Immature natural killer cell (primary cell): ENCODE data around the gene TMEM53. TPM values are rescaled to one million over a fixed set of nuclear protein-coding genes. Genes with fewer than 3 reads are reported as not detected.

ENCODE experiments used
- DNase-seq, 3 donors: peaks; one replicate each; pipeline ENCODE4 v3.0.0; 2022; ENCODE audit warnings: mixed read lengths in 1 of 3
- H3K27ac Mint-ChIP-seq, 6 donors: one replicate each; pipeline ENCODE4 v1.8.0; 2020; ENCODE audit warnings: mixed read lengths in 6 of 6, mild to moderate bottlenecking in 5 of 6, inconsistent platforms in 4 of 6, moderate library complexity in 3 of 6
- H3K27me3 Mint-ChIP-seq, 3 donors: one replicate each; pipeline ENCODE4 v1.8.0; 2020 to 2021; ENCODE audit warnings: low read depth in 3 of 3, mild to moderate bottlenecking in 3 of 3, mixed read lengths in 3 of 3, moderate library complexity in 3 of 3, inconsistent platforms in 1 of 3
- H3K36me3 Mint-ChIP-seq, 3 donors: one replicate each; pipeline ENCODE4 v1.8.0; 2020; ENCODE audit warnings: mixed read lengths in 3 of 3, inconsistent platforms in 2 of 3, mild to moderate bottlenecking in 2 of 3
- H3K4me1 Mint-ChIP-seq, 2 donors: one replicate each; pipeline ENCODE4 v1.8.0; 2020; ENCODE audit warnings: inconsistent platforms in 2 of 2, mild to moderate bottlenecking in 2 of 2, mixed read lengths in 2 of 2, moderate library complexity in 1 of 2
- H3K4me3 Mint-ChIP-seq, 5 donors: one replicate each; pipeline ENCODE4 v1.8.0; 2020; ENCODE audit warnings: mild to moderate bottlenecking in 5 of 5, mixed read lengths in 5 of 5, inconsistent platforms in 3 of 5, moderate library complexity in 3 of 5
- H3K9me3 Mint-ChIP-seq, 6 donors: one replicate each; pipeline ENCODE4 v1.8.0; 2020; ENCODE audit warnings: mild to moderate bottlenecking in 6 of 6, mixed read lengths in 6 of 6, inconsistent platforms in 4 of 6, moderate library complexity in 3 of 6
- polyA plus RNA-seq, 3 donors: library from polyadenylated mRNA; unstranded; fragments of 300-500 nt; fragmentation: Illumina TruSeq; gene quantifications; one replicate each; pipeline ENCODE4 v1.2.3, GENCODE V29; 2021

The TMEM53 gene
- polyA plus RNA-seq, 3 donors from 2014 or later: 4.2 to 8.8 (median 8.7) TPM

- Mint-ChIP-seq H3K9me3 (no peaks in the 10 kb centered on the region), H3K4me3 (no peak overlapping the region), H3K27ac (no peak overlapping the region), H3K4me1 (no peaks in the 10 kb centered on the region), H3K36me3 (no peaks in the 10 kb centered on the region), H3K27me3 (peaks cover 0 to 3% (median 1%) of the 10 kb centered on the region in 3 donors)
- no peak for DNase-seq
Measured at GRCh38 chr1:44616284-44616990, 57.8 kb downstream of the TMEM53 start.

DNA sequence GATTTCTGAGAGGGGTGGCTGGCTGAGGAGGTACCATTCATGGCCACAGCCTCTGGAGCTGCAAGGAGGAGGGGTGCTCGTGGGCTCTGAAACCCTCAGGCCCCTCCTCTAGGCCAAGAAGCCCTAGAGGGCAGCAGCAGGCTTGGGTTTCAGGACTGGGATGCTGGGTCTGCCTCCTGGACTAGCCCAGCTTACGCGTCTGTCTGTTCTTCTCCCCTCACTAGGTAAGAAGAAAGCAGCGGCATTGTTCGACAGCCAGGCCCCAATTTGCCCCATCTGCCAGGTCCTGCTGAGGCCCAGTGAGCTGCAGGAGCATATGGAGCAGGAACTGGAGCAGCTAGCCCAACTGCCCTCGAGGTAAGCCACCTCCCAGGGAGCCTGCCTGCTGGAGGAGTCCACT lies 60.3 kb downstream of the TMEM53 start:
- H3K4me1 Mint-ChIP-seq: no peaks in the 10 kb centered on the region

DNA sequence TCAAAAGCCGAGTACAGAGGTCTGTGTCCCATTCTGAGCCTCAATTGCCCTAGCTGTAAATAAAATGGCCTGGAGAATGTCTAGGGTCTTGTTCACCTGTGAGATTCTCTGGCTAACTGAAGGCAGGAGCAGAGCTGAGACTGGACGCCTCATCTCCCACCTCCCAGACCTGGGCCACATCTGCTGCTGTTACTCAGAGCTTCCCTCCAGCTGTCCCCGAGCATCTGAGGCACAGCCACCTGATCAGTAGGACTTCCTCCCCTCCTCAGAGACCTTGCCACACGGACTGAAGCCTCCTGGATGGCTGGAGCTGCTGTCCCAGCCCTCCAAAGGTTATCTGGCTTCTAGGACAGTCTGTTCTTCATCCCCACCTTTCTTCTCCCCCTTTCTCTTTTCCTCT lies 62.4 kb downstream of the TMEM53 start:
- Mint-ChIP-seq H3K9me3 (no peaks in the 10 kb centered on the region), H3K27ac (no peak overlapping the region), H3K36me3 (no peaks in the 10 kb centered on the region), H3K27me3 (peaks cover 0 to 7% (median 2%) of the 10 kb centered on the region in 3 donors), H3K4me1 (no peaks in the 10 kb centered on the region), H3K4me3 (no peak overlapping the region)
- no peak for DNase-seq

More for the DNA sequence above, 60.3 kb downstream of the TMEM53 start:
- H3K36me3 Mint-ChIP-seq: no peaks in the 10 kb centered on the region
- no peak for DNase-seq
- no peak overlapping the region for H3K27ac Mint-ChIP-seq
- H3K4me3 Mint-ChIP-seq: no peak overlapping the region
- H3K9me3 Mint-ChIP-seq: no peaks in the 10 kb centered on the region
- peaks cover 0 to 5% (median 1%) of the 10 kb centered on the region in 3 donors for H3K27me3 Mint-ChIP-seq

- no peaks in the 10 kb centered on the region for H3K4me1 Mint-ChIP-seq
- H3K27me3 Mint-ChIP-seq: peaks cover 0 to 4% (median 2%) of the 10 kb centered on the region in 3 donors
- no peak for DNase-seq
- H3K4me3 Mint-ChIP-seq: no peak overlapping the region
- H3K9me3 Mint-ChIP-seq: no peaks in the 10 kb centered on the region
- no peaks in the 10 kb centered on the region for H3K36me3 Mint-ChIP-seq
- no peak overlapping the region for H3K27ac Mint-ChIP-seq
Measured at GRCh38 chr1:44611419-44611818, 62.9 kb downstream of the TMEM53 start.

DNA sequence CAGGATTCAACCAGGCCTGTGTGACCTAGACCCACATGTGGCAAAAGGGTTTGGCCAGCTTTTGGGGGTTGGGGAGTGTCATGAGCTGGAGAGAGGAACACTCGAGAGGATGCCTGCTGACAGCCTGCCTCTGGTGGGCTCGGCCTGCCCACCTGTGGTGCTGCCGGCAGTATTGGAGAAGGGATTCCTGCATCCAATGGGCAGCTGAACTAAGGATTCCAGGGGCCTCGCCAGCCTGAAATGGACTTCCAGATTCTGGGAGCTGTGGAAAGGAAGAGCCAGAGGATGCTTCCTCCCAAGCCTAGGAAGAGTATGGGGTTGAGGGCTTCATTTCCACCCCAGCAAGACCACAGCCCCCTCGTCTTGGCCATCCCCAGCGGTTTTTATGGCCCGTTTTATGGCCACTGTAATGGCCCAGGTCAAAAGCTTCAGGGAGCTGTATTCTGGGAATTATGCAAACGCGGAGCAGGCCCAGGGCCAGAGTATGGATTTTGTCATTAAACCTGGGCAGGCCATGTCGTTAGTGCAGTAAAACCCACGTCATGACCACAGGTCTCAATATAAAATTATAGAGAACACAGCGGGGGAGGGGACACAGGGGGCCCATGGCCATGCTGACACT lies 63.6 kb downstream of the TMEM53 start:
- H3K4me1 Mint-ChIP-seq: no peaks in the 10 kb centered on the region
- no peaks in the 10 kb centered on the region for H3K9me3 Mint-ChIP-seq
- no peak for DNase-seq
- no peak overlapping the region for H3K27ac Mint-ChIP-seq
- no peaks in the 10 kb centered on the region for H3K36me3 Mint-ChIP-seq
- no peak overlapping the region for H3K4me3 Mint-ChIP-seq
- H3K27me3 Mint-ChIP-seq: peaks cover 0 to 4% (median 2%) of the 10 kb centered on the region in 3 donors

DNA sequence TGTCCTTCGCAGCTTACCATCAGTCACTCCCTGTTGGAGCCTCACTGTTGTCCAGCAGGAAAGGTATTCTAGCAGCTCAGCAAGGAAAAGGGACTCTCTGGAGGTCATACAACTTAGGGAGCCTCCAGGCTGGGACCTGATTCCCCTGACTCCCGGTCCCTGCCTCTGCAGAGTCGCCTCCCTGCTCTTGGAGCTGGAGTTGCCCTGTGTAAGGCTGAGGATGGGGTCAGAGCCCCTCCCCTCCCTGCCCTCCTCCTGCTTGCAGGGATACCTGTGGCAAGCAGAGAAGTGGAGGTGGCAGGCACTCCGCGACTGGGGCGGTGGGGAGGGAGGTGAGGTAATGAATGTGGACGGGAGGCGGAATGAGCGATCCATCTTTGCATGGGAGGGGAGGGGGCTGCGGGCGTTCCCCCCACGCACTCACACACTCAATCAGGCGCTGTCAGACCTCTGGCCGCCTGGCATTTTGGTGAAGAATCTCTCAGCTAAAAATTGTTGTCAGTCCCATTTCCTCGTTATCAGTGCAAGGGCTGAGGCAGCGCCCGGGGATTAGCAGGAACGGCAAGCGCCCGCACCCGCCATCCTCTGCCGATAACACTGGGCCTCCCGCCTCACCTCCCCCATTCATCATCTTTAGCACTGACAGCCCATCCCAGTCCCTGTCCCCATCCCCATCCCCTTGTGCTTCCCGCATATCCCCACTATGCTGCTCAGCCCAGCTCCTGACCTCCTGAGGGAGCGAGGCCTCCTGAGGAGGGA lies 64.3 kb downstream of the TMEM53 start:
- H3K4me3 Mint-ChIP-seq: no peak overlapping the region
- DNase-seq: no peak
- no peak overlapping the region for H3K27ac Mint-ChIP-seq
- H3K27me3 Mint-ChIP-seq: peaks cover 0 to 4% (median 2%) of the 10 kb centered on the region in 3 donors
- no peaks in the 10 kb centered on the region for H3K4me1 Mint-ChIP-seq
- H3K9me3 Mint-ChIP-seq: no peaks in the 10 kb centered on the region
- no peaks in the 10 kb centered on the region for H3K36me3 Mint-ChIP-seq

- H3K36me3 Mint-ChIP-seq: no peaks in the 10 kb centered on the region
- DNase-seq: peak in 1 of 3 donors; percentile 11
- H3K4me3 Mint-ChIP-seq: no peak overlapping the region
- H3K27ac Mint-ChIP-seq: no peak overlapping the region
- H3K27me3 Mint-ChIP-seq: peaks cover 0 to 4% (median 2%) of the 10 kb centered on the region in 3 donors
- no peaks in the 10 kb centered on the region for H3K4me1 Mint-ChIP-seq
- H3K9me3 Mint-ChIP-seq: no peaks in the 10 kb centered on the region
Measured at GRCh38 chr1:44609412-44609767, 64.9 kb downstream of the TMEM53 start.

DNA sequence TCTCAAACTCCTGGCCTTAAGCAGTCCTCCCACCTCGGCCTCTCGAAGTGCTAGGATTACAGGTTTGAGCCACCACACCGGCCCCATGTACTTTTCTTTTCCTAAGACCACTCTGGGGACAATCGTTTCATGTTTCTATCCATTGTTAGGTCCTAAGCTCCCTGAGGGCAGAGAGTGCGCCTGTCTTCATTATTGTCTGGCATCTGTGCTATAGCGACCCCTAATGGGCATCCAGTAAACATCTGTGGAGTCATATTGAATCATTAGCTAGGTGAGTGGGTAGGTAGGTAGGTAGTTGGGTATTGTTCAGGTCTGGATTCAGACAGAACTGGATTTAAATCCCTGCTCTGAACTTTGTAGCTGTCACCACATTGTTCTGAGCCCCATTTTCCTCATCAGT lies 66.1 kb downstream of the TMEM53 start:
- H3K27ac Mint-ChIP-seq: no peak overlapping the region
- H3K4me3 Mint-ChIP-seq: no peak overlapping the region
- H3K4me1 Mint-ChIP-seq: no peaks in the 10 kb centered on the region
- no peak for DNase-seq
- peaks cover 0 to 4% (median 2%) of the 10 kb centered on the region in 3 donors for H3K27me3 Mint-ChIP-seq
- H3K36me3 Mint-ChIP-seq: no peaks in the 10 kb centered on the region
- no peaks in the 10 kb centered on the region for H3K9me3 Mint-ChIP-seq

DNA sequence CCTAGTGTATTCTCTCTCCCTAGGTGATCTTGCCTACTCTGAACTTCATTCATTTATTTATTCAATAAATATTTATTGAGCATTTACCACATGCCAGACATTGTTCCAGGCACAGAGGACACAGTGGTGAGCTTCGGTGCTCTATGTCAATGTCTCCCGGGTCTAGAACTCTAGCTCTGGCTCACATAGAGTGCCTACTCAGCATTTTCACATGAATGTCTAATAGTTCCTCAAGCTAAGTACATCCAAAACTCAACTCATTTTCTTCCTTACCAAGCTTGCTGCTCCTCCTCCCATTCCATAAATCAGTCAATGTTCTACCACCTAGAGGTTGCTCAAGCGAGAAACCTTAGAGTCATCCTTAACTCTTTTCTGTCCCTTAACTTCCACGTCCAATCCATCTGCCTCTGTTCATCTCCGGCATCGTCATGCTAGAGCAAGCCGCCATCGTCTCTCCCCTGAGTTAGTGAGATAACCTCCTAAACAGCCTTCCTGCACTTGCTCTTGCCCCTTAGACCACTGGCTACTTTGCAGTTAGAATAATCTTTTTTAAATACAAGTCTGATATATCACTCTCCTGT lies 67.5 kb downstream of the TMEM53 start:
- no peak for DNase-seq
- Mint-ChIP-seq H3K27me3 (peaks cover 0 to 4% (median 2%) of the 10 kb centered on the region in 3 donors), H3K36me3 (no peaks in the 10 kb centered on the region), H3K4me3 (no peak overlapping the region), H3K27ac (no peak overlapping the region), H3K4me1 (no peaks in the 10 kb centered on the region), H3K9me3 (no peaks in the 10 kb centered on the region)

GRCh38 chr1:44605914-44606615 lies 68.2 kb downstream of the TMEM53 start:
- DNase-seq: no peak
- Mint-ChIP-seq H3K4me1 (no peaks in the 10 kb centered on the region), H3K27ac (no peak overlapping the region), H3K27me3 (peaks cover 0 to 4% (median 2%) of the 10 kb centered on the region in 3 donors), H3K36me3 (no peaks in the 10 kb centered on the region), H3K9me3 (no peaks in the 10 kb centered on the region), H3K4me3 (no peak overlapping the region)

GRCh38 chr1:44604157-44604955 lies 69.9 kb downstream of the TMEM53 start:
- Mint-ChIP-seq H3K36me3 (no peaks in the 10 kb centered on the region), H3K9me3 (no peaks in the 10 kb centered on the region), H3K4me1 (no peaks in the 10 kb centered on the region), H3K27ac (no peak overlapping the region), H3K4me3 (no peak overlapping the region), H3K27me3 (peaks cover 0 to 4% (median 2%) of the 10 kb centered on the region in 3 donors)
- no peak for DNase-seq

DNA sequence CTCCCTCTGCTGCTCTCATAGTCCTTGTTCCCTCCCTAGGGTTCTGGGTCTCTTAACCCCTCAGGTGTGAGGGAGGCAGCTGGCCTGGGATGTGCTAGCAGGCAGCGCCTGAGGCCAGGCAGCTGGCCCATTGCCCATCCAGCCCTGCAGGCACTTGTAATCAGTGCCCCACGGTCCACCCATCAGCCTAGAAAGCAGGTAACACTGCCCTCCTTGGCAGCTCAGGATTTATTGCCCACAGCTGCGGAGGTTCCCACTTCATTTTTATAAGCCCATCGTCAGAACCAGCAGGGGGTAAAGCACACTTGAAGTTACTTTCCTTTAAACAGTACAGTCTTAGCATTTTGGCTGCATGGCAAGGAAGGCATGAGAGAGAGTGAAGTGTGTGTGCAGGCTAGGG lies 70.6 kb downstream of the TMEM53 start:
- Mint-ChIP-seq H3K27me3 (peaks cover 0 to 2% (median 2%) of the 10 kb centered on the region in 3 donors), H3K4me1 (no peaks in the 10 kb centered on the region), H3K9me3 (no peaks in the 10 kb centered on the region), H3K27ac (no peak overlapping the region), H3K4me3 (no peak overlapping the region), H3K36me3 (no peaks in the 10 kb centered on the region)
- DNase-seq: no peak
